HepG2 (cell line): ENCODE results near the gene CCDC85C. TPM values are rescaled to one million over a fixed set of nuclear protein-coding genes. Genes with fewer than 3 reads are reported as not detected.

ENCODE experiments used
- ARNTL ChIP-seq: sonication (generic); formaldehyde crosslinking; IDR thresholded peaks from 2 replicates; pipeline ENCODE4 v1.4.0; 2020; ENCODE audit warnings: mild to moderate bottlenecking, missing genetic modification reagents
- CEBPZ ChIP-seq: IDR thresholded peaks from 2 replicates; pipeline ENCODE4 v1.6.1; 2012; ENCODE audit warnings: low read length, improper control_type of control experiment
- CHCHD3 ChIP-seq: sonication (generic); formaldehyde crosslinking; IDR thresholded peaks from 2 replicates; pipeline ENCODE4 v1.8.0; 2022; ENCODE audit warnings: mild to moderate bottlenecking, missing genetic modification reagents, moderate library complexity
- DMAP1 ChIP-seq: IDR thresholded peaks from 2 replicates; pipeline ENCODE4 v1.6.1; 2016
- DPF2 ChIP-seq: sonication (generic); formaldehyde crosslinking; IDR thresholded peaks from 2 replicates; pipeline ENCODE4 v1.4.0; 2020; ENCODE audit warnings: mild to moderate bottlenecking, low read depth, missing genetic modification reagents, borderline replicate concordance
- ESRRA ChIP-seq: sonication (generic); formaldehyde crosslinking; IDR thresholded peaks from 2 replicates; pipeline ENCODE4 v1.5.1; 2020; ENCODE audit warnings: mild to moderate bottlenecking, low read depth, missing genetic modification reagents
- FOXA1 ChIP-seq, 2 experiments: fragments of 450-650 bp in 1 of 2; sonication (generic) in 1 of 2; formaldehyde crosslinking in 1 of 2; IDR thresholded peaks; 2 replicates each; pipeline versions ENCODE4 v1.4.0 to v1.6.1; 2016 to 2020; ENCODE audit warnings: missing genetic modification reagents in 1 of 2
- FOXP1 ChIP-seq, 2 experiments: fragments of 450-650 bp in 1 of 2; IDR thresholded peaks; 2 replicates each; pipeline ENCODE4 v1.6.1; 2017 to 2018; ENCODE audit warnings: antibody characterized with exemption in 1 of 2
- HDAC1 ChIP-seq: sonication (generic); formaldehyde crosslinking; IDR thresholded peaks from 2 replicates; pipeline ENCODE4 v1.5.1; 2020; ENCODE audit warnings: mild to moderate bottlenecking, missing genetic modification reagents
- HIVEP1 ChIP-seq: sonication (generic); formaldehyde crosslinking; IDR thresholded peaks from 2 replicates; pipeline ENCODE4 v1.4.0; 2020; ENCODE audit warnings: mild to moderate bottlenecking, missing genetic modification reagents
- KDM2A ChIP-seq: sonication (generic); formaldehyde crosslinking; IDR thresholded peaks from 2 replicates; pipeline ENCODE4 v1.4.0; 2020; ENCODE audit warnings: low read depth, missing genetic modification reagents, borderline replicate concordance
- MLX ChIP-seq: IDR thresholded peaks from 2 replicates; pipeline ENCODE4 v1.6.1; 2016
- REPIN1 ChIP-seq: sonication (generic); formaldehyde crosslinking; IDR thresholded peaks from 2 replicates; pipeline ENCODE4 v1.8.0; 2022; ENCODE audit warnings: missing genetic modification reagents, low read depth, mild to moderate bottlenecking, borderline replicate concordance
- SALL1 ChIP-seq: sonication (generic); formaldehyde crosslinking; IDR thresholded peaks from 2 replicates; pipeline ENCODE4 v1.8.0; 2022; ENCODE audit warnings: mild to moderate bottlenecking, missing genetic modification reagents
- SAP130 ChIP-seq: IDR thresholded peaks from 2 replicates; pipeline ENCODE4 v1.6.1; 2016; ENCODE audit warnings: low read depth
- SIX1 ChIP-seq: sonication (generic); formaldehyde crosslinking; IDR thresholded peaks from 2 replicates; pipeline ENCODE4 v1.4.0; 2020; ENCODE audit warnings: missing genetic modification reagents, borderline replicate concordance
- ZBTB42 ChIP-seq: sonication (generic); formaldehyde crosslinking; IDR thresholded peaks from 2 replicates; pipeline ENCODE4 v1.5.0; 2020; ENCODE audit warnings: mild to moderate bottlenecking, missing genetic modification reagents
- ZNF746 ChIP-seq: sonication (generic); formaldehyde crosslinking; IDR thresholded peaks from 2 replicates; pipeline ENCODE4 v1.8.0; 2022; ENCODE audit warnings: mild to moderate bottlenecking, missing genetic modification reagents
- polyA plus RNA-seq, 8 experiments: library from polyadenylated mRNA; depleted of rRNA in 3 of 8; stranded (reverse) in 7 of 8; unstranded in 1 of 8; fragments of >200 nt; fragmentation: Illumina TruSeq in 4 of 8; extraction: Trizol in 4 of 8; gene quantifications; 2 replicates each; pipeline versions ENCODE4 v1.2.1 to v1.2.3, GENCODE V29; 2011 to 2016; ENCODE audit warnings: low read depth in 4 of 8, missing spikeins in 1 of 8, mixed read lengths in 1 of 8; ENCODE audit not compliant: insufficient read depth in 1 of 8
- total RNA-seq, 5 experiments: library from RNA; depleted of rRNA; stranded (reverse); fragments of >200 nt; fragmentation: Illumina TruSeq; extraction: Trizol; gene quantifications; 2 replicates each; pipeline ENCODE4 v1.2.3, GENCODE V29; 2016; ENCODE audit warnings: low read depth in 1 of 5
- TF ChIP-seq, protein P1 (sequence below), 2 experiments: sonication (generic) in 1 of 2; formaldehyde crosslinking in 1 of 2; IDR thresholded peaks; 2 replicates each; pipeline versions ENCODE4 v1.4.0 to v1.6.1; 2018 to 2020; ENCODE audit warnings: missing genetic modification reagents in 2 of 2, borderline replicate concordance in 1 of 2, low read depth in 1 of 2, mild to moderate bottlenecking in 1 of 2, missing biosample characterization in 1 of 2
- TF ChIP-seq, protein P2 (sequence below): sonication (generic); formaldehyde crosslinking; IDR thresholded peaks from 2 replicates; pipeline ENCODE4 v1.4.0; 2020; ENCODE audit warnings: missing genetic modification reagents

CCDC85C gene
- total and polyA plus RNA-seq, 2 of the 13 experiments (the other 11 are each of a cell fraction or from before 2014, with no cell fraction given), result 18.8 to 43.8 TPM

DNA sequence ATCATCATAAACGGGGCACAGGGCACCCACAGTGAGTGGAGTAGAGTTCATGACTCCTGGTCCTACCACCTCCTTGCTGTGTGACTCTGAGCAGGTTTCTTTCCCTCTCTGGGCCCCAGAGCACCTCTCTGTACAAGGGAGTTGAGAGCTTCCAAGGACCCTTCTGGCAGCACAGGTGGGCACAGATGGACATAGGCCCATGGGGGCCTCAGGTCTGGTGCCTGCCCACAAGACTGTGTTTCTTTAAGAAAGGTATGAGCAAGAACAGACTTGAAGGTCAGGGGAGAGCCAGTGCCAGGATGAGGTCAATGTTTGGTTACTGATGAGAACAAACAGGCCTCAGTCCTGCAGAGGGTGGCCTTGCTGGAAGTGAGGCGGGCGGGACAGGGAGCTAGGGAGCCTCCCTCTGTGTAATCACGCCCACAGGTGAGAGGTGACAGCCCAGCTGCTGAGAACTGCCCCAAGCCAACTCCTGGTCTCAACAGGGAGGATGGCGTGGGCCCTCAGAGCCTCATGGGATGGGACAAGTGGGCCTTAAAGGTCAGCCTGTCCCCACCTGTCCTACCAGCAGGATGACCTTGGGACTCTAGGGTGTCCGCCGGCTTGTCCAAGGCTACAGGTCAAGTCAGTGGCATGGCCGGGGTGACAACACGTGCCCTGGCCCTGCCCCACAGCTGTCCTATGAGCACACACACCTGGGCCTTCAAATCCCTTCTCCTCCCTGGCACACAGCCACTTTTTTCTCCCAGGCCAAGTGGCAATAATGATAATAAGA lies 49.1 kb downstream of the CCDC85C start (continued):
- TF ChIP-seq SAP130 (peak; percentile 95), DPF2 (CRISPR knock-in tag) (peak; percentile 71), FOXP1 (IDR thresholded peaks at IDR 0.05) (no peak), FOXP1 (CRISPR knock-in tag; IDR thresholded peaks at IDR 0.05) (peak; percentile 33; the same call in 1 of the 2 replicates), HDAC1 (CRISPR knock-in tag) (peak; percentile 85), CEBPZ (no peak), ESRRA (peak; percentile 70), MLX (peak; percentile 66; the same call in 1 of the 2 replicates), REPIN1 (CRISPR knock-in tag) (0 out of 2 replicates have a peak, but pooled peaks have one; percentile 41), SALL1 (peak; percentile 80), ARNTL (CRISPR knock-in tag) (peak; percentile 81), CHCHD3 (CRISPR knock-in tag) (peak; percentile 67; the same call in 1 of the 2 replicates), DMAP1 (CRISPR knock-in tag) (0 out of 2 replicates have a peak, but pooled peaks have one; percentile 24), KDM2A (CRISPR knock-in tag) (peak; percentile 23; the same call in 1 of the 2 replicates), HIVEP1 (peak; percentile 43; the same call in 1 of the 2 replicates), ZNF746 (CRISPR knock-in tag) (peak; percentile 70; the same call in 1 of the 2 replicates), SIX1 (CRISPR knock-in tag) (no peak), FOXA1 (IDR thresholded peaks at IDR 0.05) (no peak), FOXA1 (CRISPR knock-in tag; IDR thresholded peaks at IDR 0.05) (peak; percentile 77; the same call in 1 of the 2 replicates), ZBTB42 (CRISPR knock-in tag) (0 out of 2 replicates have a peak, but pooled peaks have one; percentile 79)
- TF ChIP-seq, protein P1, sequence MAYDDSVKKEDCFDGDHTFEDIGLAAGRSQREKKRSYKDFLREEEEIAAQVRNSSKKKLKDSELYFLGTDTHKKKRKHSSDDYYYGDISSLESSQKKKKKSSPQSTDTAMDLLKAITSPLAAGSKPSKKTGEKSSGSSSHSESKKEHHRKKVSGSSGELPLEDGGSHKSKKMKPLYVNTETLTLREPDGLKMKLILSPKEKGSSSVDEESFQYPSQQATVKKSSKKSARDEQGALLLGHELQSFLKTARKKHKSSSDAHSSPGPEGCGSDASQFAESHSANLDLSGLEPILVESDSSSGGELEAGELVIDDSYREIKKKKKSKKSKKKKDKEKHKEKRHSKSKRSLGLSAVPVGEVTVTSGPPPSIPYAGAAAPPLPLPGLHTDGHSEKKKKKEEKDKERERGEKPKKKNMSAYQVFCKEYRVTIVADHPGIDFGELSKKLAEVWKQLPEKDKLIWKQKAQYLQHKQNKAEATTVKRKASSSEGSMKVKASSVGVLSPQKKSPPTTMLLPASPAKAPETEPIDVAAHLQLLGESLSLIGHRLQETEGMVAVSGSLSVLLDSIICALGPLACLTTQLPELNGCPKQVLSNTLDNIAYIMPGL (CRISPR knock-in tag; IDR thresholded peaks at IDR 0.05; ENCODE audit: borderline replicate concordance in 1 of 2, low read depth in 1 of 2), result 0 out of 4 replicates have a peak, but pooled peaks of 1 of the 2 experiments have one; percentile 32
- TF ChIP-seq, protein P2, sequence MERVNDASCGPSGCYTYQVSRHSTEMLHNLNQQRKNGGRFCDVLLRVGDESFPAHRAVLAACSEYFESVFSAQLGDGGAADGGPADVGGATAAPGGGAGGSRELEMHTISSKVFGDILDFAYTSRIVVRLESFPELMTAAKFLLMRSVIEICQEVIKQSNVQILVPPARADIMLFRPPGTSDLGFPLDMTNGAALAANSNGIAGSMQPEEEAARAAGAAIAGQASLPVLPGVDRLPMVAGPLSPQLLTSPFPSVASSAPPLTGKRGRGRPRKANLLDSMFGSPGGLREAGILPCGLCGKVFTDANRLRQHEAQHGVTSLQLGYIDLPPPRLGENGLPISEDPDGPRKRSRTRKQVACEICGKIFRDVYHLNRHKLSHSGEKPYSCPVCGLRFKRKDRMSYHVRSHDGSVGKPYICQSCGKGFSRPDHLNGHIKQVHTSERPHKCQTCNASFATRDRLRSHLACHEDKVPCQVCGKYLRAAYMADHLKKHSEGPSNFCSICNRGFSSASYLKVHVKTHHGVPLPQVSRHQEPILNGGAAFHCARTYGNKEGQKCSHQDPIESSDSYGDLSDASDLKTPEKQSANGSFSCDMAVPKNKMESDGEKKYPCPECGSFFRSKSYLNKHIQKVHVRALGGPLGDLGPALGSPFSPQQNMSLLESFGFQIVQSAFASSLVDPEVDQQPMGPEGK (CRISPR knock-in tag), result peak; percentile 62
